Stimulated activated CD4-positive, alpha-beta T cell treated with anti-CD3 and anti-CD28 coated beads, TNF-alpha, amount 100 ng/mL, for 48 hours (primary cell): ENCODE results near the gene OPCML.

Experiments
- DNase-seq, 3 donors: peaks; one replicate each; pipeline ENCODE4 v3.0.0-alpha.2; 2020; ENCODE audit warnings: low read depth in 3 of 3

OPCML gene

GRCh38 chr11:133413703-133414102 is 118.6 kb downstream of the OPCML start:
- no peak for DNase-seq

GRCh38 chr11:133409799-133410198 is 122.5 kb downstream of the OPCML start:
- DNase-seq = no peak

DNA sequence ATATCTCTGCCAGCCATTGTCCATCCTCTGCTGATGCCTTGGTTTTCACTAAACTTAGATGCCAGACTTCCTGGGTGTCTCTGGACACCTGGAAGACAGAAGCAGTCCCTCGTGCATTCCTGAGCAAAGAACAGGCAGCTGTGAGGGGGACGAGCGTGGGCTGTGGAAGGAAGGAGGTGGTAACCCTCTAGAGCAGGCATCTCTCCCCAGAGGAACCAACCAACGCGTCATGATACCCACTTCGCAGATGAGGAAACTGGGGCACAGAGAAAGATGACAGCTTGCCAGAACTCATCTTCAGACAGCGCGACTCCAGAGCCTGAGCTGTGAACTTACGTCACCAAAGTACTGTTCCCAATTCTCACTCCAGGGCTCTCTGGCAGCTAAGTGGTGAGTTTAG is 123.4 kb downstream of the OPCML start:
- DNase-seq = no peak

- no peak for DNase-seq
These were observed 123.9 kb downstream of the OPCML start for GRCh38 chr11:133408402-133408801.

- DNase-seq = no peak
These were observed 125.8 kb downstream of the OPCML start for GRCh38 chr11:133406489-133406888.

DNA sequence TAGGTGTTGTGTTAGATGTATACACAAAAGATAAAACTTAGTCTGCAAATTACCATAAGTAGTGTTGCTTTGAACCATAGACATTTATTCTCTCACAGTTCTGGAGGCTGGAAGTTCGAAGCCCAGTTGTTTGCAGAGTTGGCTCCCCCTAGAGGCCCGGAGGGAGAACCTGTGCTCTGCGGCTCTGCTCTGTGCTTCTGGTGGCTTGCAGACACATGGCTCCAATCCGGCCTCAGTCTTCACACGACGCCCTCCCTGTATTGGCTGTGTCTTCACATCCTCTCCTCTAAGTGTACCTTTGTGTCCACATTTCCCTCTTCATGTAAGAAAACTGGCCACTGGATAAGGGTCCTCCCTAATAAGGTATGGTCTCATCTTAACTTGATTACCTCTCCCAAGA is 128.4 kb downstream of the OPCML start:
- no peak for DNase-seq

GRCh38 chr11:133402551-133402950 is 129.8 kb downstream of the OPCML start:
- no peak for DNase-seq

DNA sequence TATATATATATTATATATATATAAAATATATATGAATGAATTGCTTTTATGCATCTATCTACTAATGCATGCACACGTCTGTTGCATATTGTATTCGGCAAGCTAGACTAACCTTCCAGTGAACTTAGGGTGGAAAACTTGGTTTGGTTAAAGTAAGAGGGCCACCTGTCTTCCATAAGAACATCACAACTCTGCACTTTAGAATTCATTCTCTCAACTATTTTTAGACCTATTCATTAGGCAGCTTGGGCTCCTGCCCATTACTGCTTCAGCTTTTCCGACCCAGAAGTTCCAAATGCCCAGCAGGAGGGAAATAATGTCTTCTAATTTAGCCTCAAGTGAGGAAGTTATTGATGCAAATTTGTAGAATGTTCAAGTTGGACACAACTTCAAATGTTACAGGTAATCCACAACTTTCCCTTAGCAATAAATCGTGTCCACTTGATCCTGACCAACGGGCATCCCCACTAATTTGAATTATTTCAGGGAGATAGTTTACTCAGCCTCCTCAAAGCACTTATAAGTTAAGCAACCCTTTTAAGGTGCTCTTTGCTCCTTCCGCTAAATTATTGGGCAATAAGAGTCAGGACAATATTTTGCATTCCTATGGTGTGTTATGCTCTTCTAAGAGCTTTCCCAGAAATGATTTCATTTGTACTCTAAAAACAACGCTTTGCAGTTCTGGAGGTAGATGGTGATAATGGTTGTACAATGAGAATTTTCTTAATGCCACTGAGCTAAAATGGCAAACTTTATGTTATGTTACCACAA is 132.3 kb downstream of the OPCML start:
- no peak for DNase-seq

GRCh38 chr11:133399294-133399693 is 133.0 kb downstream of the OPCML start:
- no peak for DNase-seq

DNA sequence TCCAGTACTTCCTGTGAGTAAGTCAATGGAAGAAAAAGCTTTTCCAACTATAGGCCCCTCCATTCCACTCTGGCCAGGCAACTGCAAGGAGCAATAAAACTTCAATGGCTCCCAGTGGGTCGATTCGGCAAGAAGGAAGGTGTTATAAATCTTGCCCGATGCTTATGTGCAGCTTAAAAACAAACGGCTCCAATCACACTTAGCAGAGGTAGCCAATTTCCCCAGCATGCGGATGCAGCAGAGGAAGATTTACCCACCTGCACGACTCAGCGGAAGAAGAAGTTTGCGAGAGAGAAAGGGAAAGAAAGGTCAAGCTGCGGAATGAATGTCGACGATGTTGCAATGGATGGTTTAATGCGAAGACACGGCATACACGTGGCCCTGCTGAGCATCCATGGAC is 141.5 kb downstream of the OPCML start:
- DNase-seq = no peak

GRCh38 chr11:133388975-133389568 is 143.2 kb downstream of the OPCML start:
- no peak for DNase-seq

- DNase-seq = no peak
These were observed 144.0 kb downstream of the OPCML start for GRCh38 chr11:133388260-133388659.

- no peak for DNase-seq
These were observed 145.4 kb downstream of the OPCML start for GRCh38 chr11:133386852-133387251.

DNA sequence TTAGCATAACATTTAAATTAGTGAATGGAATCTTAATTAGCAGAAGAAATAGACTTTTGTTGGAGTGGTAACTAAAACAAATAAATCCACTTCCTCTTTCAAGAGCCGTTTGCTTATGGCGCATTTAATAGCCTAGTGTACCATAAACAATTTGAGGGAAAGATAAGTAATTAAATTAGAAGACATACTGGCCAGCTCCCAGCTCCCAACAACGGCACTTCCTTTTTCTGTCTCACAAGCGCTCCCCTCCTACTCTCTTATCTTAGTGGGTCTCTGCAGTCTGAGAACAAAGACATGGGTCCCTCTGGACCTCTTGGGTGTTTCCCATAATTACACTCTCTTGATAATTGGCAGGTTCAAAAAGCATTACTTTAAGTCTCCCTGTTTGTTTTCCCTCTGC is 146.0 kb downstream of the OPCML start:
- DNase-seq = no peak

DNA sequence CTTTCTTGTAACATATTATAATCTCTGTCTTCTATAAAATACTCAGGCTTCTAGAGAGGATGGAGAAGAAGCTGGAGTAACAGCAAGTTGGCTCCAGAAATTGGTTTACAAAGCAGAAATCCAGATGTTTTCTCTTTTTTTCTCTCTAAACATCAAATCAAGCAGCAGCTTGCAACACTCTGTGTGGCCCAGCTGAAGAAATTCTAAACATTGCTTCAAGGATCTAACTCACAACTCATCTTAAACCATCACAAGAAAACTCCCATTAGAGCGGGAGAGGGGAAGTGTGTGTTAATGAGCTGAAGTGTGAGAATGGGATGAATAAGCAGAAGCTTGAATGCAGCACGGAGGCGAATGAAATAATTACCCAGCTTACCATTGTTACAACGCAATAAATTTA is 146.5 kb downstream of the OPCML start:
- no peak for DNase-seq

- DNase-seq = no peak
These were observed 147.6 kb downstream of the OPCML start for GRCh38 chr11:133384731-133385130.

GRCh38 chr11:133383689-133384088 is 148.6 kb downstream of the OPCML start:
- DNase-seq = no peak

GRCh38 chr11:133383201-133383600 is 149.1 kb downstream of the OPCML start:
- no peak for DNase-seq

DNA sequence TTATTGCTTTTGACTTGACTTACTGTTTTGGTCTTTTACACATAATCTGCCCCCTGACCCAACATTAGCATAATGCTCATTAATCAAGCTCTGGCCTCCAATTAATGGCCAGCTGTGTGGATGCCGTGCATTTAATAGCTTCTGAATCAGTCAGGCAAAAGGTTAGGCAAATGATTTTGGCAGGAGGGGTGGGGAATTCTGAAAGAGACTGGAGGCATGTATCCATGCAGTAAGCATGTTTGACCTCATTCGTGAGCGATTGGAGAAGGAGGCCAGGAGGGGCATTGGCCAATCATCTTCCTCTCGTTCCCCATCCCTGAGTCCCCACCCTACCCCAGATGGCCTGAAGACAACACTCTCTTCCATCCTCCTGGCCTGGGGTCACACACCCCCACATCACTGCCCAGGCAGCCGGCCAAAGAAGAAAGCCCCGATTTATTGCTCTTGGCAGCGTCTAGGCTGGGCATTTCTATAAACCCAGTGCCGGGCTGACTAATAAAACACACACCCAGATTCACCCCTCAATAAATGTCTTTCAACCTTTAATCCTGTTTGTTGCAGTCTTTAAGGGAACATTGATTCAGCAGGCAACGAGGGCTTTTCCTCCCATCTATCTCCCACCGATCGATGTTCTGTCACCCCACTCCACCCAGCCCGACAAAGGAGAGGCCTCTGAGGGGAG is 150.0 kb downstream of the OPCML start:
- DNase-seq = no peak

- no peak for DNase-seq
These were observed 150.6 kb downstream of the OPCML start for GRCh38 chr11:133381761-133382130.

DNA sequence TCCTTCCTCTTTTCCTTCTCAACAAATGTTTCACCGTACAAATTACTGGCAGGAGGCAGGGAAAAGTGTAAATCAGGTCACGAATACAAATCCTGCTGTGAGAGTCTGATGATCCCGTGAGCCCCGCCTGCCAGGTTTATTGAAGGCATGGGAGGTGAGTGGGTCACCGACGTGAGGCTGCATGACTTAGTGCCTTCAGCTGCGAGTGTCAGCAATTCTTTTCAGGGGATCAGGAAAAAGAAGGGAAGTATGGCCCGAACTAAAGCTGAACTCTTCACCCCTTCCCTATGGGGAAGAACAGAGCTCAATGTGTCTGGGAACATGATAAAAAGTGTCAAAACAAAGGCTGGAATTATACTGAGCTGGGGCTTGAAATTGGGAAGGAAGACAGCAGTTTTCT is 166.2 kb downstream of the OPCML start:
- DNase-seq = no peak

DNA sequence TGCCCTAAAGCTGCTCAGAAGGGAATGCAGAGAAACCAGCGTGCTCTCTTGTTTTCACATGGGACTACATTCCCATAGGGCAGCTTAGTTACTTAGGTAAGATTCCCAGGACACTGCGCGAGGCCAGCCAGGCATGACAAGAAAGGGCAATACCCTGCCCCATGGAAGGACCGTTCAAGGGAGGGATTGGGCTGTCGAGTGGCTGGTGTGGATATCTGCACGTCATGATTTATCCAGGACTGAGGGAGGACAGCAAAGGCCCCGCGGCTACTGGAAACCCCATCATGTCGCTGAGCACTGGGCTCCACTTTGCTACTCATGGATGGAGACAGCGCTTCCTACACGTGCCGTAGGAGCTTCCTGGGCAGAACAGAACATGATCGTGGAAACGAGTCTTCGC is 169.4 kb downstream of the OPCML start:
- no peak for DNase-seq

- DNase-seq = no peak
These were observed 170.1 kb downstream of the OPCML start for GRCh38 chr11:133362156-133362555.
